ENCODE results near the gene STAP1. TPM values are rescaled to one million over a fixed set of nuclear protein-coding genes. Genes with fewer than 3 reads are reported as not detected.

STAP1 gene
- total RNA-seq, 1 donor from 2014 or later: not detected

DNA sequence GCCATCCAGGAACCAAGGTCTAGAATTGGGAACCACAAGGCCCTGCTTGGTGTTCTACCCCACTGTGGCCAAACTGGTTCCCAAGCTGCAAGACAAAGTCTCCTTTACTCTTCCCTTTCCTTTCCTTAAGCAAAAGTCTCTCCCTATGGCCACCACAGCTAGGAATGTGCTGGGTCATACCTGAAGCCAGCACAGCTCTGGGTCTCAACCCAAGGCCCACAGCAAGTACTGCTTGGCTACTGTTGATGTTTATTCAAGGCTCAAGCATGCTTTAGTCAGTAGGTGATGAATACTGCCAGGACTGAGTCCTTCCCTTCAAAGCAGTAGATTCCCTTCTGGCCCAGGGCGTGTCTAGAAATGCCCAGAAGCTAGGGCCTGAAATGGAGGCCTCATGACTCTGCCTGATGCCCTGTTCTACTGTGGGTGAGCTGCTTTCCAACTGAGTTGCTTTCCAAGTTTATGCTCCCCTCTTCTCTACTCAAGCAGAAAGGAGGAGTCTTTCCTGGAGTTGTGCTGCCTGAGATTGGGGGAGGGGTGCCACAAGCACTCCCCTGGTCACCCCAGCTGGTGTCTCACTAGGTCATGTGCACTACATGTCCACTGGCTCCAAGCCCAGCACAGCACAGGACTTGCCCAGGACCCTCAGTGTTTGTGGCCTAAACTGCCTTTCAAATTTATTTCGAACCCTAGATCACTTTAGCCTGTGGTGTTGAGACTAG, 44.9 kb downstream of the STAP1 start:
- intact Hi-C loops (cut with DNase I): no loop called here
- DNase-seq (ENCODE audit: low spot score in 2 of 2): no peak
- H3K27me3 ChIP-seq: no peaks in the 10 kb centered on the region

DNA sequence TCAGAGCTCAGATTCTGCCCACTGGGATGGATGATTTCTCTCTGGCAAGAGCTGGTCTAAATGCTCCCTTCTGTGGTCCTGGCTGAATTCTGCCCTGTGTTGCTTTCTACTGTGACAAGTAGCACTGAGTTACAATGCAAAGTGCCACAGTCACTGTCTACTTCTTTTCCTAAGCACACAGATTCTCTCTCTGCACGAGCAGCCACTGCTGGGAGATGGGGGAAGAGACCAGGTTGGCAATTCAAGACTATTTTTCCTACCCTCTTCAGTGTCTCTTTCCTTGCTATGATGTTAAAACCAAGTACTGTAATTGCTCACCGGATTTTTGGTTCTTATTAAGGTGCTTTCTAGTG, 45.5 kb downstream of the STAP1 start:
- DNase-seq (ENCODE audit: low spot score in 2 of 2): no peak
- no peaks in the 10 kb centered on the region for H3K27me3 ChIP-seq
- no peaks in the 10 kb centered on the region for H3K4me1 ChIP-seq
- TF ChIP-seq, protein P1, sequence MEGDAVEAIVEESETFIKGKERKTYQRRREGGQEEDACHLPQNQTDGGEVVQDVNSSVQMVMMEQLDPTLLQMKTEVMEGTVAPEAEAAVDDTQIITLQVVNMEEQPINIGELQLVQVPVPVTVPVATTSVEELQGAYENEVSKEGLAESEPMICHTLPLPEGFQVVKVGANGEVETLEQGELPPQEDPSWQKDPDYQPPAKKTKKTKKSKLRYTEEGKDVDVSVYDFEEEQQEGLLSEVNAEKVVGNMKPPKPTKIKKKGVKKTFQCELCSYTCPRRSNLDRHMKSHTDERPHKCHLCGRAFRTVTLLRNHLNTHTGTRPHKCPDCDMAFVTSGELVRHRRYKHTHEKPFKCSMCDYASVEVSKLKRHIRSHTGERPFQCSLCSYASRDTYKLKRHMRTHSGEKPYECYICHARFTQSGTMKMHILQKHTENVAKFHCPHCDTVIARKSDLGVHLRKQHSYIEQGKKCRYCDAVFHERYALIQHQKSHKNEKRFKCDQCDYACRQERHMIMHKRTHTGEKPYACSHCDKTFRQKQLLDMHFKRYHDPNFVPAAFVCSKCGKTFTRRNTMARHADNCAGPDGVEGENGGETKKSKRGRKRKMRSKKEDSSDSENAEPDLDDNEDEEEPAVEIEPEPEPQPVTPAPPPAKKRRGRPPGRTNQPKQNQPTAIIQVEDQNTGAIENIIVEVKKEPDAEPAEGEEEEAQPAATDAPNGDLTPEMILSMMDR (IDR thresholded peaks at IDR 0.05): no peak
- intact Hi-C loops (cut with DNase I): no loop called here
- no peak overlapping the region for H3K4me3 ChIP-seq
- no peaks in the 10 kb centered on the region for H3K36me3 ChIP-seq
- H3K9me3 ChIP-seq: no peaks in the 10 kb centered on the region
- H3K27ac ChIP-seq: no peak overlapping the region

More for the DNA sequence above, 44.9 kb downstream of the STAP1 start:
- H3K9me3 ChIP-seq: no peaks in the 10 kb centered on the region
- H3K4me3 ChIP-seq: no peak overlapping the region
- no peak overlapping the region for H3K27ac ChIP-seq
- TF ChIP-seq, protein P1 (IDR thresholded peaks at IDR 0.05): no peak
- no peaks in the 10 kb centered on the region for H3K36me3 ChIP-seq
- no peaks in the 10 kb centered on the region for H3K4me1 ChIP-seq

DNA sequence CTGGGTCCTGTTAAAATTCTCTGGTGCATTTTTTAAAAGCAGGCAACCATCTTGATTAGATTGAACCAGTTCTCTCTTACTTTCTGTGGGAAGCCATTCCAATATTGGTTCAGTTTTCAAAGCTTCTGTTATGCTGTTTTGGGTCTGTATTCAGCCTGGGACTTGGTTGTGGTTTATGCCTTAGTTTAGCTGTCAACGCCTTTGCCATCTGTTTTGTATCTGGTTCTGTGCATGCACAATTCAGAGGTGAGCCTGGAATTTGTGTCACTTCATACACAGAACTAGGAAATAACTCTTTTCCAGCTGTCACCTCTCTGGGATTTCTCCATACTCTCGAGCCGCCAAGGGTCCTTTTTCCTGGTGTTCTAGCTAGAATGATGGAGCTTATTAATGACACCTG, 46.2 kb downstream of the STAP1 start:
- peaks cover 0 to 2% of the 10 kb centered on the region in 2 donors for H3K9me3 ChIP-seq
- no peaks in the 10 kb centered on the region for H3K36me3 ChIP-seq
- intact Hi-C loops (cut with DNase I): no loop called here
- no peaks in the 10 kb centered on the region for H3K27me3 ChIP-seq
- no peaks in the 10 kb centered on the region for H3K4me1 ChIP-seq
- H3K27ac ChIP-seq: no peak overlapping the region
- no peak for DNase-seq (ENCODE audit: low spot score in 2 of 2)
- H3K4me3 ChIP-seq: no peak overlapping the region
- TF ChIP-seq, protein P1 (IDR thresholded peaks at IDR 0.05): no peak

DNA sequence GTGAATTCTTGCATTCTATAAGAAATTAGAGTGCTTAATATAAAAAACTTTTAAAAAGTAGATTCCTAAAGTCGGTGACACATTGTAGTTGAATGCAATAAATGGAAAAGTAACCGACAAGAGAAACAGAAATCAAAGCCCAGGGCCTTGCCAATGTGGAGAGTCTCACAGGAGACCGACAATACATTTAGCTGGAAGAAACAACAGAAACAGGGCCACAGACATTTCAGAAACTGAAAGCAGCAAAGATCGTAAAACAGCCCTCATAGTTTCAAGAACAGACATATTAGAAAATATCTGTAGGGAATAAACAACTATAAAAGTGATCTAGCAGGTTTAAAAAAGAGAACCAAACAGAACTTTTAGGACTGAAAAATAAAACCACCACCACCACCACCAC, 49.5 kb downstream of the STAP1 start:
- Histone ChIP-seq H3K4me1 (no peaks in the 10 kb centered on the region), H3K27ac (no peak overlapping the region), H3K9me3 (peaks cover 0 to 5% of the 10 kb centered on the region in 2 donors), H3K27me3 (no peaks in the 10 kb centered on the region), H3K4me3 (no peak overlapping the region), H3K36me3 (no peaks in the 10 kb centered on the region)
- intact Hi-C loops (cut with DNase I): no loop called here
- TF ChIP-seq, protein P1 (IDR thresholded peaks at IDR 0.05): no peak
- DNase-seq (ENCODE audit: low spot score in 2 of 2): no peak

DNA sequence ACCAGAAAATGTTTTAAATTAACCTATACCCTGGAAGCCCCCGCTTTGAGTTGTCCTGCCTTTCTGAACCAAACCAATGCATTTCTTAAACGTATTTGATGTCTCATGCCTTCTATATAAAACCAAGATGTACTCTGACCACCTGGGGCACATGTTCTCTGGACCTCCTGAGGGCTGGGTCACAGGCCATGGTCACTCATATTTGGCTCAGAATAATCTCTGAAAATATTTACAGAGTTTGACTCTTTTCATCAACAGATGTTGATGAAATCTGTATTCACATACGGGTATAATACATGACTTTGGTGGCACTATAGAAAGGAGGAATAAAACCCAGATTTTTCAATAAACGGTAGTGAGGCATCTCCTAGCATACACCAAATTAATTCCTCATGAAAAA, 55.7 kb downstream of the STAP1 start:
- TF ChIP-seq, protein P1 (IDR thresholded peaks at IDR 0.05): no peak

More for the DNA sequence above, 55.7 kb downstream of the STAP1 start:
- no peaks in the 10 kb centered on the region for H3K27me3 ChIP-seq
- no peak for DNase-seq (ENCODE audit: low spot score in 2 of 2)
- H3K9me3 ChIP-seq: peaks cover 0 to 5% of the 10 kb centered on the region in 2 donors
- no peak overlapping the region for H3K4me3 ChIP-seq
- no peaks in the 10 kb centered on the region for H3K4me1 ChIP-seq
- intact Hi-C loops (cut with DNase I): no loop called here
- no peak overlapping the region for H3K27ac ChIP-seq
- H3K36me3 ChIP-seq: peaks cover 5 to 21% of the 10 kb centered on the region in 2 donors
